Measurements from ENCODE around the gene ANKMY2.

ANKMY2 gene

GRCh38 chr7:16677978-16678494 is 32.5 kb upstream of the ANKMY2 start:
- Histone ChIP-seq H3K36me3 (ENCODE audit: control insufficient read depth in 2 of 2, insufficient read depth in 1 of 2, low read length in 2 of 2) (peaks cover 19 to 43% of the 10 kb centered on the region in 2 experiments), H3K4me3 (ENCODE audit: low read depth, low read length) (no peak overlapping the region), H3K4me1 (ENCODE audit: control insufficient read depth, insufficient read depth, low read length) (no peaks in the 10 kb centered on the region), H3K27ac (ENCODE audit: extremely low read depth, low read depth, low read length) (no peak overlapping the region), H3K9me3 (ENCODE audit: control insufficient read depth, insufficient read depth, low read depth, low read length) (no peaks in the 10 kb centered on the region)
- TF ChIP-seq ZNF23 (tag by site-specific recombination; IDR thresholded peaks at IDR 0.05; ENCODE audit: borderline replicate concordance) = no peak
- TF ChIP-seq ZNF274 (IDR thresholded peaks at IDR 0.05; ENCODE audit: low read length) = no peak
- no peak for TF ChIP-seq ZNF274 (tag by site-specific recombination; IDR thresholded peaks at IDR 0.05; ENCODE audit: borderline replicate concordance)
- no peak for TF ChIP-seq ZNF133 (tag by site-specific recombination; IDR thresholded peaks at IDR 0.05)
- TF ChIP-seq FEZF1 (tag by site-specific recombination; IDR thresholded peaks at IDR 0.05) = no peak
- TF ChIP-seq ZNF416 (tag by site-specific recombination; IDR thresholded peaks at IDR 0.05) = no peak
- TF ChIP-seq ZNF624 (tag by site-specific recombination; IDR thresholded peaks at IDR 0.05) = no peak
- no peak for TF ChIP-seq ZNF404 (tag by site-specific recombination; IDR thresholded peaks at IDR 0.05)
- TF ChIP-seq ZNF202 (tag by site-specific recombination; IDR thresholded peaks at IDR 0.05; ENCODE audit: borderline replicate concordance) = no peak
- TF ChIP-seq ZNF214 (tag by site-specific recombination; IDR thresholded peaks at IDR 0.05; ENCODE audit: borderline replicate concordance) = no peak
- TF ChIP-seq ZBTB1 (tag by site-specific recombination; IDR thresholded peaks at IDR 0.05) = no peak
- TF ChIP-seq PATZ1 (tag by site-specific recombination; IDR thresholded peaks at IDR 0.05) = no peak
- CTCF ChIA-PET = no interaction called here
- POLR2A ChIA-PET = interaction anchor here (0.7 kb wide), 1 partner anchor 11 kb away, joined by 4 read pairs; no protein-coding TSS in a partner anchor

DNA sequence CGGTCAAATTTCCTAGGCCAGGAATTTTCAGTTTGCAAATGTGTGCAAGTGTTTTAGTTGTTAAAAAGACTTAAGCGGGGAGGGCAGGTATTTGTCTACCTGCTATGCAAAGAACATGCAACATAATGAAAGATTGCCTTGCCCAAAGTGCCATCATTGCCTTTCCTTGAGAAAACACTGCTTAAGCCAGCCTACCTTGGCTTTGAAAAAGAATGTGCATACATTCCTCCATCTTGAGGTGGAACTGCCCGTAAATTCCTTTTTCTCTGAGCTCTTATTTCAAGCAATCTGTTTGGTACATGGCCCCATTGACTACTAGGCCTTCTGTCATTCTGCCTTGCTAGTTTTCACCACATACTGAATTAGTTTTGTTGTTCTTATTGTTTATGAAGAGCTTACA is 29.7 kb upstream of the ANKMY2 start:
- TF ChIP-seq PRDM1 (tag by site-specific recombination; IDR thresholded peaks at IDR 0.05) = no peak
- TF ChIP-seq, protein P1, sequence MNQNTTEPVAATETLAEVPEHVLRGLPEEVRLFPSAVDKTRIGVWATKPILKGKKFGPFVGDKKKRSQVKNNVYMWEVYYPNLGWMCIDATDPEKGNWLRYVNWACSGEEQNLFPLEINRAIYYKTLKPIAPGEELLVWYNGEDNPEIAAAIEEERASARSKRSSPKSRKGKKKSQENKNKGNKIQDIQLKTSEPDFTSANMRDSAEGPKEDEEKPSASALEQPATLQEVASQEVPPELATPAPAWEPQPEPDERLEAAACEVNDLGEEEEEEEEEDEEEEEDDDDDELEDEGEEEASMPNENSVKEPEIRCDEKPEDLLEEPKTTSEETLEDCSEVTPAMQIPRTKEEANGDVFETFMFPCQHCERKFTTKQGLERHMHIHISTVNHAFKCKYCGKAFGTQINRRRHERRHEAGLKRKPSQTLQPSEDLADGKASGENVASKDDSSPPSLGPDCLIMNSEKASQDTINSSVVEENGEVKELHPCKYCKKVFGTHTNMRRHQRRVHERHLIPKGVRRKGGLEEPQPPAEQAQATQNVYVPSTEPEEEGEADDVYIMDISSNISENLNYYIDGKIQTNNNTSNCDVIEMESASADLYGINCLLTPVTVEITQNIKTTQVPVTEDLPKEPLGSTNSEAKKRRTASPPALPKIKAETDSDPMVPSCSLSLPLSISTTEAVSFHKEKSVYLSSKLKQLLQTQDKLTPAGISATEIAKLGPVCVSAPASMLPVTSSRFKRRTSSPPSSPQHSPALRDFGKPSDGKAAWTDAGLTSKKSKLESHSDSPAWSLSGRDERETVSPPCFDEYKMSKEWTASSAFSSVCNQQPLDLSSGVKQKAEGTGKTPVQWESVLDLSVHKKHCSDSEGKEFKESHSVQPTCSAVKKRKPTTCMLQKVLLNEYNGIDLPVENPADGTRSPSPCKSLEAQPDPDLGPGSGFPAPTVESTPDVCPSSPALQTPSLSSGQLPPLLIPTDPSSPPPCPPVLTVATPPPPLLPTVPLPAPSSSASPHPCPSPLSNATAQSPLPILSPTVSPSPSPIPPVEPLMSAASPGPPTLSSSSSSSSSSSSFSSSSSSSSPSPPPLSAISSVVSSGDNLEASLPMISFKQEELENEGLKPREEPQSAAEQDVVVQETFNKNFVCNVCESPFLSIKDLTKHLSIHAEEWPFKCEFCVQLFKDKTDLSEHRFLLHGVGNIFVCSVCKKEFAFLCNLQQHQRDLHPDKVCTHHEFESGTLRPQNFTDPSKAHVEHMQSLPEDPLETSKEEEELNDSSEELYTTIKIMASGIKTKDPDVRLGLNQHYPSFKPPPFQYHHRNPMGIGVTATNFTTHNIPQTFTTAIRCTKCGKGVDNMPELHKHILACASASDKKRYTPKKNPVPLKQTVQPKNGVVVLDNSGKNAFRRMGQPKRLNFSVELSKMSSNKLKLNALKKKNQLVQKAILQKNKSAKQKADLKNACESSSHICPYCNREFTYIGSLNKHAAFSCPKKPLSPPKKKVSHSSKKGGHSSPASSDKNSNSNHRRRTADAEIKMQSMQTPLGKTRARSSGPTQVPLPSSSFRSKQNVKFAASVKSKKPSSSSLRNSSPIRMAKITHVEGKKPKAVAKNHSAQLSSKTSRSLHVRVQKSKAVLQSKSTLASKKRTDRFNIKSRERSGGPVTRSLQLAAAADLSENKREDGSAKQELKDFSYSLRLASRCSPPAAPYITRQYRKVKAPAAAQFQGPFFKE (tag by site-specific recombination; IDR thresholded peaks at IDR 0.05; ENCODE audit: borderline replicate concordance) = no peak
- TF ChIP-seq, protein P2, sequence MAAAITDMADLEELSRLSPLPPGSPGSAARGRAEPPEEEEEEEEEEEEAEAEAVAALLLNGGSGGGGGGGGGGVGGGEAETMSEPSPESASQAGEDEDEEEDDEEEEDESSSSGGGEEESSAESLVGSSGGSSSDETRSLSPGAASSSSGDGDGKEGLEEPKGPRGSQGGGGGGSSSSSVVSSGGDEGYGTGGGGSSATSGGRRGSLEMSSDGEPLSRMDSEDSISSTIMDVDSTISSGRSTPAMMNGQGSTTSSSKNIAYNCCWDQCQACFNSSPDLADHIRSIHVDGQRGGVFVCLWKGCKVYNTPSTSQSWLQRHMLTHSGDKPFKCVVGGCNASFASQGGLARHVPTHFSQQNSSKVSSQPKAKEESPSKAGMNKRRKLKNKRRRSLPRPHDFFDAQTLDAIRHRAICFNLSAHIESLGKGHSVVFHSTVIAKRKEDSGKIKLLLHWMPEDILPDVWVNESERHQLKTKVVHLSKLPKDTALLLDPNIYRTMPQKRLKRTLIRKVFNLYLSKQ (tag by site-specific recombination; IDR thresholded peaks at IDR 0.05; ENCODE audit: borderline replicate concordance) = no peak
- TF ChIP-seq, protein P3, sequence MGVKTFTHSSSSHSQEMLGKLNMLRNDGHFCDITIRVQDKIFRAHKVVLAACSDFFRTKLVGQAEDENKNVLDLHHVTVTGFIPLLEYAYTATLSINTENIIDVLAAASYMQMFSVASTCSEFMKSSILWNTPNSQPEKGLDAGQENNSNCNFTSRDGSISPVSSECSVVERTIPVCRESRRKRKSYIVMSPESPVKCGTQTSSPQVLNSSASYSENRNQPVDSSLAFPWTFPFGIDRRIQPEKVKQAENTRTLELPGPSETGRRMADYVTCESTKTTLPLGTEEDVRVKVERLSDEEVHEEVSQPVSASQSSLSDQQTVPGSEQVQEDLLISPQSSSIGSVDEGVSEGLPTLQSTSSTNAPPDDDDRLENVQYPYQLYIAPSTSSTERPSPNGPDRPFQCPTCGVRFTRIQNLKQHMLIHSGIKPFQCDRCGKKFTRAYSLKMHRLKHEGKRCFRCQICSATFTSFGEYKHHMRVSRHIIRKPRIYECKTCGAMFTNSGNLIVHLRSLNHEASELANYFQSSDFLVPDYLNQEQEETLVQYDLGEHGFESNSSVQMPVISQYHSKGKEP (tag by site-specific recombination; IDR thresholded peaks at IDR 0.05) = no peak
- no peak for TF ChIP-seq ZNF510 (tag by site-specific recombination; IDR thresholded peaks at IDR 0.05; ENCODE audit: insufficient replicate concordance)
- TF ChIP-seq ZNF2 (tag by site-specific recombination; IDR thresholded peaks at IDR 0.05) = no peak
- TF ChIP-seq GLIS1 (tag by site-specific recombination; IDR thresholded peaks at IDR 0.05) = no peak
- TF ChIP-seq ZBTB48 (tag by site-specific recombination; IDR thresholded peaks at IDR 0.05) = no peak
- TF ChIP-seq ZSCAN16 (tag by site-specific recombination; IDR thresholded peaks at IDR 0.05) = no peak
- Histone ChIP-seq H3K36me3 (ENCODE audit: control insufficient read depth in 2 of 2, insufficient read depth in 1 of 2, low read length in 2 of 2) (peaks cover 10 to 18% of the 10 kb centered on the region in 2 experiments), H3K27ac (ENCODE audit: extremely low read depth, low read depth, low read length) (no peak overlapping the region), H3K4me1 (ENCODE audit: control insufficient read depth, insufficient read depth, low read length) (no peaks in the 10 kb centered on the region), H3K9me3 (ENCODE audit: control insufficient read depth, insufficient read depth, low read depth, low read length) (no peaks in the 10 kb centered on the region), H3K4me3 (ENCODE audit: low read depth, low read length) (no peak overlapping the region)
- ChIA-PET POLR2A (no interaction called here), CTCF (interaction anchor here (0.6 kb wide), 2 partner anchors 8 to 52 kb away, joined by 3 to 4 read pairs; no protein-coding TSS in a partner anchor)
